ENCODE measurements around the gene GALNT7.

GALNT7 gene

GRCh38 chr4:173370130-173370476 lies 201.5 kb downstream of the GALNT7 start:
- Histone ChIP-seq H3K36me3 (ENCODE audit: insufficient read depth) (0 out of 2 replicates have a peak, but pooled peaks cover 5% of the 10 kb centered on the region), H3K4me2 (peak overlapping the region; percentile 30; the same call in 1 of the 2 replicates), H3K4me1 (ENCODE audit: low read depth, poor library complexity, severe bottlenecking) (peaks cover 29% of the 10 kb centered on the region), H2AFZ (ENCODE audit: low read depth) (peak overlapping the region; percentile 53), H4K20me1 (ENCODE audit: insufficient read depth) (peaks cover 4% of the 10 kb centered on the region; the same call in 1 of the 2 replicates), H3K4me3 (IDR thresholded peaks at IDR 0.05; ENCODE audit: insufficient read depth, low read depth, low read length) (no peak overlapping the region), H3K79me2 (ENCODE audit: insufficient read depth, low read depth) (peaks cover 39% of the 10 kb centered on the region), H3K9ac (peak overlapping the region; percentile 72), H3K27me3 (ENCODE audit: insufficient read depth, low read depth) (no peaks in the 10 kb centered on the region), H3K27ac (peak overlapping the region; percentile 63)
- TF ChIP-seq, protein P1, sequence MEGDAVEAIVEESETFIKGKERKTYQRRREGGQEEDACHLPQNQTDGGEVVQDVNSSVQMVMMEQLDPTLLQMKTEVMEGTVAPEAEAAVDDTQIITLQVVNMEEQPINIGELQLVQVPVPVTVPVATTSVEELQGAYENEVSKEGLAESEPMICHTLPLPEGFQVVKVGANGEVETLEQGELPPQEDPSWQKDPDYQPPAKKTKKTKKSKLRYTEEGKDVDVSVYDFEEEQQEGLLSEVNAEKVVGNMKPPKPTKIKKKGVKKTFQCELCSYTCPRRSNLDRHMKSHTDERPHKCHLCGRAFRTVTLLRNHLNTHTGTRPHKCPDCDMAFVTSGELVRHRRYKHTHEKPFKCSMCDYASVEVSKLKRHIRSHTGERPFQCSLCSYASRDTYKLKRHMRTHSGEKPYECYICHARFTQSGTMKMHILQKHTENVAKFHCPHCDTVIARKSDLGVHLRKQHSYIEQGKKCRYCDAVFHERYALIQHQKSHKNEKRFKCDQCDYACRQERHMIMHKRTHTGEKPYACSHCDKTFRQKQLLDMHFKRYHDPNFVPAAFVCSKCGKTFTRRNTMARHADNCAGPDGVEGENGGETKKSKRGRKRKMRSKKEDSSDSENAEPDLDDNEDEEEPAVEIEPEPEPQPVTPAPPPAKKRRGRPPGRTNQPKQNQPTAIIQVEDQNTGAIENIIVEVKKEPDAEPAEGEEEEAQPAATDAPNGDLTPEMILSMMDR (conservative IDR thresholded peaks at IDR 0.05; ENCODE audit: low read depth, low read length): no peak

GRCh38 chr4:173370477-173371291 lies 202.1 kb downstream of the GALNT7 start, which contains the start of gene SAP30:
SAP30 (plus strand) TSS chr4:173370954; CDS start chr4:173371183, 229 bp downstream.
- H3K27me3 ChIP-seq (ENCODE audit: insufficient read depth, low read depth): no peaks in the 10 kb centered on the region
- H3K4me2 ChIP-seq: peak within 1 kb of the TSS; percentile 92
- H3K4me3 ChIP-seq (IDR thresholded peaks at IDR 0.05; ENCODE audit: insufficient read depth, low read depth, low read length): no peak within 1 kb of the TSS
- H3K79me2 ChIP-seq (ENCODE audit: insufficient read depth, low read depth): peaks cover 44% of the 10 kb centered on the region
- peaks cover 35% of the 10 kb centered on the region for H3K4me1 ChIP-seq (ENCODE audit: low read depth, poor library complexity, severe bottlenecking)
- H4K20me1 ChIP-seq (ENCODE audit: insufficient read depth): peaks cover 4% of the 10 kb centered on the region; the same call in 1 of the 2 replicates
- peak within 1 kb of the TSS; percentile 63 for H2AFZ ChIP-seq (ENCODE audit: low read depth)
- peak within 1 kb of the TSS; percentile 72 for H3K9ac ChIP-seq
- peaks cover 5% of the 10 kb centered on the region; the same call in 1 of the 2 replicates for H3K36me3 ChIP-seq (ENCODE audit: insufficient read depth)
- peak within 1 kb of the TSS; percentile 76 for H3K27ac ChIP-seq
- TF ChIP-seq, protein P1 (conservative IDR thresholded peaks at IDR 0.05; ENCODE audit: low read depth, low read length): no peak

GRCh38 chr4:173371292-173372192 lies 202.9 kb downstream of the GALNT7 start:
- peaks cover 5% of the 10 kb centered on the region; the same call in 1 of the 2 replicates for H3K36me3 ChIP-seq (ENCODE audit: insufficient read depth)
- TF ChIP-seq, protein P1 (conservative IDR thresholded peaks at IDR 0.05; ENCODE audit: low read depth, low read length): no peak
- peaks cover 4% of the 10 kb centered on the region; the same call in 1 of the 2 replicates for H4K20me1 ChIP-seq (ENCODE audit: insufficient read depth)
- no peaks in the 10 kb centered on the region for H3K27me3 ChIP-seq (ENCODE audit: insufficient read depth, low read depth)
- H3K27ac ChIP-seq: peak overlapping the region; percentile 76
- H2AFZ ChIP-seq (ENCODE audit: low read depth): peak overlapping the region; percentile 63
- no peak overlapping the region for H3K4me3 ChIP-seq (IDR thresholded peaks at IDR 0.05; ENCODE audit: insufficient read depth, low read depth, low read length)
- H3K9ac ChIP-seq: peak overlapping the region; percentile 64
- H3K79me2 ChIP-seq (ENCODE audit: insufficient read depth, low read depth): peaks cover 50% of the 10 kb centered on the region
- peaks cover 41% of the 10 kb centered on the region for H3K4me1 ChIP-seq (ENCODE audit: low read depth, poor library complexity, severe bottlenecking)
- peak overlapping the region; percentile 92 for H3K4me2 ChIP-seq

Data from KMS-11 (cell line).